ENCODE measurements around the gene ERN1. TPM values are rescaled to one million over a fixed set of nuclear protein-coding genes. Genes with fewer than 3 reads are reported as not detected.

ERN1 gene
- total and polyA plus RNA-seq, 2 of the 13 experiments (the other 11 are each of a cell fraction or from before 2014, with no cell fraction given): 6.0 to 12.7 TPM

- TF ChIP-seq AKNA (CRISPR knock-in tag; IDR thresholded peaks at IDR 0.05; ENCODE audit: borderline replicate concordance) (no peak), ZNF367 (CRISPR knock-in tag; IDR thresholded peaks at IDR 0.05; ENCODE audit: borderline replicate concordance) (peak; percentile 52; the same call in 1 of the 2 replicates), RERE (CRISPR knock-in tag; IDR thresholded peaks at IDR 0.05; ENCODE audit: low read depth) (no peak), GABPA (IDR thresholded peaks at IDR 0.05; ENCODE audit: low read depth, low read length) (no peak), GABPA (CRISPR knock-in tag; IDR thresholded peaks at IDR 0.05; ENCODE audit: low read depth) (0 out of 2 replicates have a peak, but pooled peaks have one; percentile 42), ZNF83 (CRISPR knock-in tag; IDR thresholded peaks at IDR 0.05; ENCODE audit: borderline replicate concordance) (no peak), CBFB (CRISPR knock-in tag; IDR thresholded peaks at IDR 0.05) (no peak), ZKSCAN8 (CRISPR knock-in tag; IDR thresholded peaks at IDR 0.05; ENCODE audit: borderline replicate concordance) (no peak), ZNF878 (CRISPR knock-in tag; IDR thresholded peaks at IDR 0.05) (peak; percentile 12; the same call in 1 of the 2 replicates), FOXA1 (IDR thresholded peaks at IDR 0.05) (no peak), FOXA1 (CRISPR knock-in tag; IDR thresholded peaks at IDR 0.05) (0 out of 2 replicates have a peak, but pooled peaks have one; percentile 15), ZNF121 (CRISPR knock-in tag; IDR thresholded peaks at IDR 0.05) (no peak; the same call in 1 of the 2 replicates), WIZ (CRISPR knock-in tag; IDR thresholded peaks at IDR 0.05) (no peak), ZFP36 (IDR thresholded peaks at IDR 0.05; ENCODE audit: borderline replicate concordance, low read depth, low read length, partially characterized antibody) (no peak), ZXDC (CRISPR knock-in tag; IDR thresholded peaks at IDR 0.05) (peak; percentile 87; the same call in 1 of the 2 replicates)
These were observed 17.4 kb upstream of the ERN1 start (continued) for GRCh38 chr17:64147110-64148016.

All from HepG2 (cell line).